GM19397 (cell line): ENCODE results near the gene RAB11FIP4.
A peak's percentile ranks its signal among the peaks of the same experiment; 100 is the strongest.

Source experiments
- ATAC-seq: cut with Tn5 transposase; IDR thresholded peaks from one replicate; pipeline ENCODE4 v1.9.1; 2021; ENCODE audit warnings: mild to moderate bottlenecking, moderate library complexity; ENCODE audit not compliant: unreplicated experiment

Gene RAB11FIP4

GRCh38 chr17:31481783-31482081, 90.3 kb downstream of the RAB11FIP4 start:
- no peak for ATAC-seq

GRCh38 chr17:31484821-31485220, 93.3 kb downstream of the RAB11FIP4 start:
- no peak for ATAC-seq

GRCh38 chr17:31486351-31487062, 95.0 kb downstream of the RAB11FIP4 start:
- ATAC-seq, result no peak

GRCh38 chr17:31487063-31487647, 95.7 kb downstream of the RAB11FIP4 start:
- ATAC-seq, result no peak

GRCh38 chr17:31487648-31488263, 96.3 kb downstream of the RAB11FIP4 start:
- ATAC-seq, result peak; percentile 76

GRCh38 chr17:31488264-31488981, 96.9 kb downstream of the RAB11FIP4 start:
- ATAC-seq, result peak; percentile 34

GRCh38 chr17:31488982-31489294, 97.5 kb downstream of the RAB11FIP4 start:
- ATAC-seq, result no peak

GRCh38 chr17:31489295-31490018, 98.0 kb downstream of the RAB11FIP4 start:
- ATAC-seq, result no peak

- ATAC-seq, result no peak
Measured at GRCh38 chr17:31490019-31490650, 98.7 kb downstream of the RAB11FIP4 start.

- ATAC-seq, result no peak
Measured at GRCh38 chr17:31490671-31491375, 99.3 kb downstream of the RAB11FIP4 start.

- ATAC-seq, result no peak
Measured at GRCh38 chr17:31491376-31492131, 100.1 kb downstream of the RAB11FIP4 start.

- ATAC-seq, result no peak
Measured at GRCh38 chr17:31492206-31492605, 100.7 kb downstream of the RAB11FIP4 start.

GRCh38 chr17:31492880-31493655, 101.6 kb downstream of the RAB11FIP4 start:
- ATAC-seq, result no peak

GRCh38 chr17:31493656-31494155, 102.2 kb downstream of the RAB11FIP4 start:
- ATAC-seq, result no peak

- ATAC-seq, result peak; percentile 43
Measured at GRCh38 chr17:31494259-31495021, 103.0 kb downstream of the RAB11FIP4 start.

GRCh38 chr17:31495022-31495885, 103.8 kb downstream of the RAB11FIP4 start:
- ATAC-seq, result no peak

GRCh38 chr17:31496097-31496496, 104.6 kb downstream of the RAB11FIP4 start:
- no peak for ATAC-seq
